Measurements from ENCODE around the gene LPAR3.

- no peak for TF ChIP-seq CTCF (IDR thresholded peaks at IDR 0.05)
- TF ChIP-seq POLR2A (IDR thresholded peaks at IDR 0.05), result no peak
Observed at GRCh38 chr1:84928979-84929378, 36.0 kb upstream of the LPAR3 start.

Data from Peyer's patch (tissue), 4 donors.